DMS79 treated with DMSO at 0.1 percent for 48 hours (cell line): Measurements from ENCODE around the gene CALML4.
"Not testable (repeated sequence)": the region's sequence is repeated elsewhere in the genome, so short reads cannot be mapped to it uniquely, and the experiment has no call there.

ENCODE experiments used
- DNase-seq: peaks from one replicate; lab custom pipeline; 2025; lab: John Stamatoyannopoulos, UW

CALML4 gene

GRCh38 chr15:68190048-68190447 lies 15.1 kb downstream of the CALML4 start:
- no peak for DNase-seq

GRCh38 chr15:68188647-68189046 lies 16.5 kb downstream of the CALML4 start:
- DNase-seq, result no peak

- no peak for DNase-seq
These were observed 17.6 kb downstream of the CALML4 start for GRCh38 chr15:68187559-68187958.

- no peak for DNase-seq
These were observed 18.3 kb downstream of the CALML4 start for GRCh38 chr15:68186671-68187397.

GRCh38 chr15:68184616-68185480 lies 20.3 kb downstream of the CALML4 start:
- DNase-seq, result no peak

GRCh38 chr15:68183616-68184315 lies 21.4 kb downstream of the CALML4 start:
- DNase-seq, result no peak

GRCh38 chr15:68177742-68178141 lies 27.4 kb downstream of the CALML4 start:
- DNase-seq, result no peak

- DNase-seq, result no peak
These were observed 28.5 kb downstream of the CALML4 start for GRCh38 chr15:68176601-68177000.

GRCh38 chr15:68175526-68175925 lies 29.6 kb downstream of the CALML4 start:
- DNase-seq, result no peak

GRCh38 chr15:68173119-68173518 lies 32.0 kb downstream of the CALML4 start:
- DNase-seq, result no peak

GRCh38 chr15:68172037-68172436 lies 33.1 kb downstream of the CALML4 start:
- not testable (repeated sequence) for DNase-seq

GRCh38 chr15:68166847-68167246 lies 38.3 kb downstream of the CALML4 start:
- no peak for DNase-seq

- DNase-seq, result no peak
These were observed 41.9 kb downstream of the CALML4 start for GRCh38 chr15:68163191-68163590.

GRCh38 chr15:68158046-68158628 lies 47.0 kb downstream of the CALML4 start:
- no peak for DNase-seq

GRCh38 chr15:68157074-68157473 lies 48.1 kb downstream of the CALML4 start:
- DNase-seq, result no peak

GRCh38 chr15:68154923-68155559 lies 50.1 kb downstream of the CALML4 start:
- no peak for DNase-seq

GRCh38 chr15:68152342-68152741 lies 52.8 kb downstream of the CALML4 start:
- DNase-seq, result no peak

GRCh38 chr15:68151277-68151676 lies 53.9 kb downstream of the CALML4 start:
- no peak for DNase-seq

GRCh38 chr15:68150187-68150586 lies 54.9 kb downstream of the CALML4 start:
- no peak for DNase-seq

- no peak for DNase-seq
These were observed 56.1 kb downstream of the CALML4 start for GRCh38 chr15:68149059-68149458.

- DNase-seq, result no peak
These were observed 57.1 kb downstream of the CALML4 start for GRCh38 chr15:68148039-68148438.

GRCh38 chr15:68145706-68146105 lies 59.4 kb downstream of the CALML4 start:
- DNase-seq, result no peak
